Ovary (tissue), 3 donors: Measurements from ENCODE around the gene S100B.

Experiments used
- EP300 ChIP-seq: sonication (generic); formaldehyde crosslinking; IDR thresholded peaks from one replicate; pipeline ENCODE4 v1.6.1; 2017; ENCODE audit warnings: antibody characterized with exemption
- POLR2A ChIP-seq: fragments of 450-650 bp; IDR thresholded peaks from one replicate; pipeline ENCODE4 v1.6.1; 2017; ENCODE audit warnings: antibody characterized with exemption, mild to moderate bottlenecking, moderate library complexity
- TF ChIP-seq, protein P1 (sequence below), 3 donors: fragments of 450-650 bp in 2 of 3; fragments of 200-600 bp in 1 of 3; IDR thresholded peaks; one replicate each; pipeline versions ENCODE4 v1.5.1 to v1.8.0; 2016 to 2022; ENCODE audit warnings: antibody characterized with exemption in 3 of 3, mild to moderate bottlenecking in 1 of 3
- donor health status: DM: no; HTN: no; CAD: no.

DNA sequence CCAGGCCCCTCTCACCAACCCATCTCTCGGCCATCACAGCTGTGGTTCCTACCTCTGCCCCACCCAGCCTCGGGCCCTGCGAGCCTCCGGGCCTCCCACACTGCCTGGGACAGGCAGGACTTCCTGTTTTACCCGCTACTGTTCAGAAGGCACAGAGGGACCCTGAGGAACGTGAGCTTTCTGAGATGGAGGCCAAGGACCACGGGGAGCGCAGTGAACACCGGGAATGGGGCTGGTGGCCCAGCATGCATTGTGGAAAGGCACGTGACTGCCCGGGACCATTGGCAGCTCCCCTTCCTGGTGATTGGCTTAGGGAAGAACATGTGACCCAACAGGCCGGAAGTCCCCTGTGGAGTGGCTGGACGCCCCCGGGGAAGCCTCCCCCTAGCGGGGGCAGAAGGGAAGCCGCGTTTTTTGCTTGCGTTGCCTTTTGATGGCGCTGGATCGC lies 7.0 kb downstream of the S100B start:
- TF ChIP-seq, protein P1, sequence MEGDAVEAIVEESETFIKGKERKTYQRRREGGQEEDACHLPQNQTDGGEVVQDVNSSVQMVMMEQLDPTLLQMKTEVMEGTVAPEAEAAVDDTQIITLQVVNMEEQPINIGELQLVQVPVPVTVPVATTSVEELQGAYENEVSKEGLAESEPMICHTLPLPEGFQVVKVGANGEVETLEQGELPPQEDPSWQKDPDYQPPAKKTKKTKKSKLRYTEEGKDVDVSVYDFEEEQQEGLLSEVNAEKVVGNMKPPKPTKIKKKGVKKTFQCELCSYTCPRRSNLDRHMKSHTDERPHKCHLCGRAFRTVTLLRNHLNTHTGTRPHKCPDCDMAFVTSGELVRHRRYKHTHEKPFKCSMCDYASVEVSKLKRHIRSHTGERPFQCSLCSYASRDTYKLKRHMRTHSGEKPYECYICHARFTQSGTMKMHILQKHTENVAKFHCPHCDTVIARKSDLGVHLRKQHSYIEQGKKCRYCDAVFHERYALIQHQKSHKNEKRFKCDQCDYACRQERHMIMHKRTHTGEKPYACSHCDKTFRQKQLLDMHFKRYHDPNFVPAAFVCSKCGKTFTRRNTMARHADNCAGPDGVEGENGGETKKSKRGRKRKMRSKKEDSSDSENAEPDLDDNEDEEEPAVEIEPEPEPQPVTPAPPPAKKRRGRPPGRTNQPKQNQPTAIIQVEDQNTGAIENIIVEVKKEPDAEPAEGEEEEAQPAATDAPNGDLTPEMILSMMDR (IDR thresholded peaks at IDR 0.05), result no peak
- TF ChIP-seq POLR2A (no peak), EP300 (no peak)
